Measurements from ENCODE around the gene TNFRSF12A.
"Not testable (repeated sequence)": the region's sequence is repeated elsewhere in the genome, so short reads cannot be mapped to it uniquely, and the experiment has no call there.

GRCh38 chr16:3052571-3053329, 32.6 kb downstream of the TNFRSF12A start:
- not testable (repeated sequence) for TF ChIP-seq CTCF, POLR2A (IDR thresholded peaks at IDR 0.05)
